ENCODE results near the gene RABL6.

DNA sequence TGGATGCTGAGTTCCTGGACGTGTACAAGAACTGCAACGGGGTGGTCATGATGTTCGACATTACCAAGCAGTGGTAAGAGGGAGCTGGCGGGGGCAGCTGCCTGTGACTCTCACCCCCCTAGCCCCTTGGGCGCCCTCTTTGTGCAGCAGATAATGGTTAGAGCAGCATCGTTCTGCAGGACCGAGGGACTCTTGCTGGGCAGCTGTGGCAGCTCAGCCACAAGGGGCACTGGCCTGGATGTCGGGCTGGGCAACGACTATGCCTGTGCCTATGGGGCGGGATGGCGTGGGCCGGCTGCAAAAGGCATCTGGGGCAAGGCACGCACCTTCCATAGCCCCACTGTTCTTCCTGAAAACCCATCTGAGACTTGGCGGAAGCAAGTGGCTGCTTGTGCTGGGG lies 21.7 kb downstream of the RABL6 start:
- TF ChIP-seq, protein P1, sequence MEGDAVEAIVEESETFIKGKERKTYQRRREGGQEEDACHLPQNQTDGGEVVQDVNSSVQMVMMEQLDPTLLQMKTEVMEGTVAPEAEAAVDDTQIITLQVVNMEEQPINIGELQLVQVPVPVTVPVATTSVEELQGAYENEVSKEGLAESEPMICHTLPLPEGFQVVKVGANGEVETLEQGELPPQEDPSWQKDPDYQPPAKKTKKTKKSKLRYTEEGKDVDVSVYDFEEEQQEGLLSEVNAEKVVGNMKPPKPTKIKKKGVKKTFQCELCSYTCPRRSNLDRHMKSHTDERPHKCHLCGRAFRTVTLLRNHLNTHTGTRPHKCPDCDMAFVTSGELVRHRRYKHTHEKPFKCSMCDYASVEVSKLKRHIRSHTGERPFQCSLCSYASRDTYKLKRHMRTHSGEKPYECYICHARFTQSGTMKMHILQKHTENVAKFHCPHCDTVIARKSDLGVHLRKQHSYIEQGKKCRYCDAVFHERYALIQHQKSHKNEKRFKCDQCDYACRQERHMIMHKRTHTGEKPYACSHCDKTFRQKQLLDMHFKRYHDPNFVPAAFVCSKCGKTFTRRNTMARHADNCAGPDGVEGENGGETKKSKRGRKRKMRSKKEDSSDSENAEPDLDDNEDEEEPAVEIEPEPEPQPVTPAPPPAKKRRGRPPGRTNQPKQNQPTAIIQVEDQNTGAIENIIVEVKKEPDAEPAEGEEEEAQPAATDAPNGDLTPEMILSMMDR (IDR thresholded peaks at IDR 0.05; ENCODE audit: insufficient read depth, low read depth, low read length): no peak
- no peak for TF ChIP-seq EZH2 (IDR thresholded peaks at IDR 0.05; ENCODE audit: insufficient read depth, low read length)
